Hepatocyte (in vitro differentiated cells): ENCODE results near the gene BLID. TPM values are rescaled to one million over a fixed set of nuclear protein-coding genes. Genes with fewer than 3 reads are reported as not detected.

ENCODE experiments used
- DNase-seq: peaks from one replicate; pipeline ENCODE4 v3.0.0-alpha.2; 2016; ENCODE audit warnings: low spot score
- H2AFZ ChIP-seq: fragments of 200-600 bp; sonication (generic); 2 replicates; pipeline ENCODE4 v1.6.0; 2016; ENCODE audit warnings: antibody characterized with exemption, mild to moderate bottlenecking
- H3K27ac ChIP-seq: fragments of 200-600 bp; sonication (generic); 2 replicates; pipeline ENCODE4 v1.5.1; 2016; ENCODE audit warnings: mild to moderate bottlenecking
- H3K27me3 ChIP-seq: fragments of 200-600 bp; sonication (generic); 2 replicates; pipeline ENCODE4 v1.6.1; 2016
- H3K36me3 ChIP-seq: fragments of 200-600 bp; sonication (generic); replicated peaks from 2 replicates; pipeline ENCODE4 v1.5.1; 2016; ENCODE audit warnings: low read depth; ENCODE audit not compliant: insufficient read depth
- H3K4me1 ChIP-seq: fragments of 200-600 bp; sonication (generic); 2 replicates; pipeline ENCODE4 v1.5.1; 2016; ENCODE audit warnings: mild to moderate bottlenecking, moderate library complexity; ENCODE audit not compliant: insufficient read depth
- H3K4me2 ChIP-seq: fragments of 200-600 bp; sonication (generic); 2 replicates; pipeline ENCODE4 v1.6.0; 2016
- H3K4me3 ChIP-seq: fragments of 200-600 bp; sonication (generic); 2 replicates; pipeline ENCODE4 v1.5.1; 2016; ENCODE audit warnings: mild to moderate bottlenecking
- H3K79me2 ChIP-seq: fragments of 200-600 bp; sonication (generic); 2 replicates; pipeline ENCODE4 v1.6.0; 2017; ENCODE audit warnings: mild to moderate bottlenecking
- H3K9me2 ChIP-seq: fragments of 200-600 bp; sonication (generic); replicated peaks from 2 replicates; pipeline ENCODE4 v1.6.0; 2017; ENCODE audit warnings: mild to moderate bottlenecking; ENCODE audit not compliant: insufficient read depth
- H3K9me3 ChIP-seq: fragments of 200-600 bp; sonication (generic); 2 replicates; pipeline ENCODE4 v1.5.1; 2016; ENCODE audit warnings: low read depth, mild to moderate bottlenecking
- H4K20me1 ChIP-seq: fragments of 200-600 bp; sonication (generic); 2 replicates; pipeline ENCODE4 v1.6.0; 2016; ENCODE audit warnings: mild to moderate bottlenecking; ENCODE audit not compliant: insufficient read depth, poor library complexity, severe bottlenecking
- EZH2 ChIP-seq: fragments of 200-600 bp; sonication (generic); IDR thresholded peaks from 2 replicates; pipeline ENCODE4 v1.6.1; 2016; ENCODE audit warnings: antibody characterized with exemption, mild to moderate bottlenecking, borderline replicate concordance
- EZH2phosphoT487 ChIP-seq: fragments of 200-600 bp; sonication (generic); IDR thresholded peaks from one replicate; pipeline ENCODE4 v1.6.1; 2018; ENCODE audit warnings: antibody characterized with exemption, mild to moderate bottlenecking, low read depth, moderate library complexity; ENCODE audit not compliant: unreplicated experiment, severe bottlenecking
- WGBS: methylation state at CpG from one replicate; pipeline ENCODE4 v1.1.6; 2016; ENCODE audit warnings: low lambda C conversion rate; ENCODE audit errors: missing lambda C conversion rate; 5-methylcytosine and 5-hydroxymethylcytosine counted together
- polyA plus RNA-seq: library from polyadenylated mRNA; unstranded; fragments of >200 nt; fragmentation: Nextera tagmentation; extraction: Ambion mirVana; gene quantifications from 2 replicates; pipeline ENCODE4 v1.2.1, GENCODE V29; 2016
- total RNA-seq: library from RNA; depleted of rRNA; stranded (reverse); fragments of >200 nt; gene quantifications from 2 replicates; pipeline ENCODE4 v1.2.3, GENCODE V29; 2014
- TF ChIP-seq, protein P1 (sequence below): fragments of 200-600 bp; sonication (generic); IDR thresholded peaks from 2 replicates; pipeline ENCODE4 v1.5.1; 2016; ENCODE audit warnings: antibody characterized with exemption, mild to moderate bottlenecking; ENCODE audit not compliant: poor library complexity

The BLID gene
- total and polyA plus RNA-seq, 2 experiments from 2014 or later, result 0.41 to 2.3 TPM

- no peaks in the 10 kb centered on the region for H3K36me3 ChIP-seq
- H3K4me2 ChIP-seq, result peak overlapping the region; percentile 67
- peaks cover 10% of the 10 kb centered on the region for H3K4me1 ChIP-seq
- peak overlapping the region; percentile 81 for H3K27ac ChIP-seq
- no peak overlapping the region for H3K4me3 ChIP-seq
- H3K79me2 ChIP-seq, result no peaks in the 10 kb centered on the region
- H3K27me3 ChIP-seq, result no peaks in the 10 kb centered on the region
- no peak for DNase-seq
- no peak overlapping the region for H2AFZ ChIP-seq
- no peaks in the 10 kb centered on the region for H3K9me3 ChIP-seq
- H4K20me1 ChIP-seq, result no peaks in the 10 kb centered on the region
- TF ChIP-seq EZH2, result no peak
- TF ChIP-seq, protein P1, sequence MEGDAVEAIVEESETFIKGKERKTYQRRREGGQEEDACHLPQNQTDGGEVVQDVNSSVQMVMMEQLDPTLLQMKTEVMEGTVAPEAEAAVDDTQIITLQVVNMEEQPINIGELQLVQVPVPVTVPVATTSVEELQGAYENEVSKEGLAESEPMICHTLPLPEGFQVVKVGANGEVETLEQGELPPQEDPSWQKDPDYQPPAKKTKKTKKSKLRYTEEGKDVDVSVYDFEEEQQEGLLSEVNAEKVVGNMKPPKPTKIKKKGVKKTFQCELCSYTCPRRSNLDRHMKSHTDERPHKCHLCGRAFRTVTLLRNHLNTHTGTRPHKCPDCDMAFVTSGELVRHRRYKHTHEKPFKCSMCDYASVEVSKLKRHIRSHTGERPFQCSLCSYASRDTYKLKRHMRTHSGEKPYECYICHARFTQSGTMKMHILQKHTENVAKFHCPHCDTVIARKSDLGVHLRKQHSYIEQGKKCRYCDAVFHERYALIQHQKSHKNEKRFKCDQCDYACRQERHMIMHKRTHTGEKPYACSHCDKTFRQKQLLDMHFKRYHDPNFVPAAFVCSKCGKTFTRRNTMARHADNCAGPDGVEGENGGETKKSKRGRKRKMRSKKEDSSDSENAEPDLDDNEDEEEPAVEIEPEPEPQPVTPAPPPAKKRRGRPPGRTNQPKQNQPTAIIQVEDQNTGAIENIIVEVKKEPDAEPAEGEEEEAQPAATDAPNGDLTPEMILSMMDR, result no peak
- TF ChIP-seq EZH2phosphoT487, result no peak
- 75% methylated on average over 4 of the region's 4 CpGs for WGBS
- no peaks in the 10 kb centered on the region for H3K9me2 ChIP-seq
Observed at GRCh38 chr11:122158171-122158570, 42.2 kb upstream of the BLID start.

- WGBS, result 85% methylated on average over 4 of the region's 4 CpGs
- Histone ChIP-seq H3K4me3 (no peak overlapping the region), H3K9me3 (no peaks in the 10 kb centered on the region), H3K27ac (peak overlapping the region; percentile 81), H3K9me2 (no peaks in the 10 kb centered on the region), H3K79me2 (no peaks in the 10 kb centered on the region), H3K27me3 (no peaks in the 10 kb centered on the region), H2AFZ (no peak overlapping the region), H4K20me1 (no peaks in the 10 kb centered on the region), H3K36me3 (no peaks in the 10 kb centered on the region), H3K4me2 (peak overlapping the region; percentile 67), H3K4me1 (peaks cover 10% of the 10 kb centered on the region)
- TF ChIP-seq EZH2phosphoT487 (no peak), EZH2 (no peak)
- TF ChIP-seq, protein P1, result no peak
- no peak for DNase-seq
Observed at GRCh38 chr11:122157653-122158161, 41.7 kb upstream of the BLID start.

DNA sequence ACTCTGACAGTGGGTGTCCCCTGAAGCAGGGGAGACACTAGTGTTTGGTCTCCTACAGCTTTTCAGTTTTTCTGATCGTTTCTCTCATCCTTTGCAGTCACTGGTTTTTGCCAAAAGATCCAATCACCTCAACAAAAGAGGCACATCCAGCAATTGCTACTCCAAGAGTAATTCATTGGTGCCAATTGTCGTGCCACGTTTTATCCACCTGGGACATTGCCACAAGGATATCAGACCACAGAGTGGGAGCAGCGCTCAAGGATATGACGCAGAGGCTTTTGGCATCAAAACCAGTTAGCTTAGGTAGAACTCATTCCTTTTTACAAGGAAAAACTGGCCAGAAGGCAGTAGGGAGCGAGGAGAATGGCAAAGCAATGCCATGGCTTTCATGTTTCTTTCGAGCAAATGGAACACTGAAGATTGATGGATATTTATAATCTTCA is 40.9 kb upstream of the BLID start:
- Histone ChIP-seq H3K4me2 (peak overlapping the region; percentile 67), H3K27ac (peak overlapping the region; percentile 81), H3K4me3 (no peak overlapping the region)

More for the DNA sequence above, 40.9 kb upstream of the BLID start:
- no peaks in the 10 kb centered on the region for H3K9me2 ChIP-seq
- H2AFZ ChIP-seq, result no peak overlapping the region
- peaks cover 10% of the 10 kb centered on the region for H3K4me1 ChIP-seq
- TF ChIP-seq EZH2phosphoT487 (no peak), EZH2 (no peak)
- TF ChIP-seq, protein P1, result no peak
- no peak for DNase-seq
- 88% methylated on average over 7 of the region's 7 CpGs for WGBS
- no peaks in the 10 kb centered on the region for H3K79me2 ChIP-seq
- H3K27me3 ChIP-seq, result no peaks in the 10 kb centered on the region
- H3K9me3 ChIP-seq, result no peaks in the 10 kb centered on the region
- H4K20me1 ChIP-seq, result no peaks in the 10 kb centered on the region
- H3K36me3 ChIP-seq, result no peaks in the 10 kb centered on the region
